ENCODE data around the gene IQCF2.

GRCh38 chr3:51819151-51819550 is 42.3 kb upstream of the IQCF2 start:
- no peak for TF ChIP-seq CTCF (conservative IDR thresholded peaks at IDR 0.05; ENCODE audit: low read length)
- TF ChIP-seq EZH2phosphoT487 (IDR thresholded peaks at IDR 0.05; ENCODE audit: borderline replicate concordance, low read depth, low read length), result no peak
